ENCODE results near the gene SLC25A29. TPM values are rescaled to one million over a fixed set of nuclear protein-coding genes. Genes with fewer than 3 reads are reported as not detected.
"Not testable (repeated sequence)": the region's sequence is repeated elsewhere in the genome, so short reads cannot be mapped to it uniquely, and the experiment has no call there.

SLC25A29 gene
- total and polyA plus RNA-seq, 7 experiments from 2014 or later: 0.38 to 25.6 (median 9.7) TPM

DNA sequence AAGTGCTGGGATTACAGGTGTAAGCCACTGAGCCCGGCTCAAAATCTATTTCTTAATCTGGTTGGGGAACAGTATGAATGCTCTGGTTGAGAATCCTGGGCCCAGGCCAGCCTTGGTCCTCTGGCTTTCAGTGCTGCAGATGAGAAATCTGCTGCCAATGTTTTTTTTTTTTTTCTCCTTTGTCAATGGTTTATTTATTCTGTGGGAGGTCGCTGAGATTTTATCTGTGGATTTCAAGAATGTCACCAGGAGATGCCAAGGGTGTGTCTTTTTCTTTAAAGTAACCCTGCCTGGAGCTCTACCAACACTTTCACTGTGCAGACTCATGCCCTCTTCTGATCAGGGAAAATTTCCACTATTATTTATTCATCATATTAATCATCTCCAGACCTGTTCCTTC lies 3.6 kb downstream of the SLC25A29 start:
- Histone ChIP-seq H3K9me3 (ENCODE audit: control insufficient read depth in 2 of 3, low read length in 3 of 3) (no peaks in the 10 kb centered on the region), H3K4me1 (ENCODE audit: control insufficient read depth in 2 of 2, insufficient read depth in 2 of 2, low read length in 2 of 2) (peaks cover 4 to 7% of the 10 kb centered on the region in 2 donors), H3K27me3 (ENCODE audit: control insufficient read depth in 2 of 2, insufficient read depth in 2 of 2, low read length in 2 of 2) (no peaks in the 10 kb centered on the region), H3K36me3 (ENCODE audit: control insufficient read depth in 2 of 3, insufficient read depth in 3 of 3, low read length in 3 of 3) (no peaks in the 10 kb centered on the region), H3K27ac (ENCODE audit: low read depth, low read length) (no peak overlapping the region), H3K4me3 (ENCODE audit: low read length) (no peak overlapping the region)
- no peak overlapping the region for H3K4me3 Mint-ChIP-seq
- peaks cover 0 to 22% (median 0%) of the 10 kb centered on the region in 5 donors for H3K27me3 Mint-ChIP-seq
- ChIA-PET POLR2A (no interaction called here), CTCF (interaction anchor here (0.7 kb wide), 1 partner anchor 8 kb away, joined by 4 read pairs; no protein-coding TSS in a partner anchor)
- ATAC-seq: no peak
- no peaks in the 10 kb centered on the region for H3K9me3 Mint-ChIP-seq
- DNase-seq: no peak
- no peak overlapping the region for H3K27ac Mint-ChIP-seq
- no peaks in the 10 kb centered on the region for H3K36me3 Mint-ChIP-seq
- peaks cover 0 to 17% (median 10%) of the 10 kb centered on the region in 7 donors for H3K4me1 Mint-ChIP-seq
- intact Hi-C loops (cut with micrococcal nuclease): loop anchor here (10.0 kb wide), 3 partner anchors 242 to 818 kb away; partner anchors contain the start of genes CCNK (in 1 of the 2) and SETD3 (in 1 of the 2)

DNA sequence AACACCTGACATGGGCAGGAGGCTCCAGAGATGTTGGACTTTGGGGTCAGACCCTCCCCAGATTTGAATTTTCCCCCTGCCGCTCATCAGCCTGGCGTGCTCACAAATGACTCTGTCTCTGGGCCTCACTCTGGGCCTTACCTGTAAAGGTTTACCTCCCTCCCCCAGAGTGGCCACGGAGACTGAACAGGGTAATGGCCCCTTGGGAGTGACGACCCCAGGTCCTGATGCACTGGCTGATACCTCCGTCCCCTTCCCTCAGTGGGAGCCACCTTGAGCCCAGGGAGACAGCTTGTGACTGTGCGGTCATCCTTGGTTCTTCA lies 7.0 kb downstream of the SLC25A29 start:
- Mint-ChIP-seq H3K27me3 (peaks cover 0 to 4% (median 0%) of the 10 kb centered on the region in 5 donors), H3K4me3 (no peak overlapping the region), H3K36me3 (no peaks in the 10 kb centered on the region), H3K4me1 (peaks cover 0 to 8% (median 0%) of the 10 kb centered on the region in 7 donors), H3K9me3 (no peaks in the 10 kb centered on the region), H3K27ac (no peak overlapping the region)
- no peak overlapping the region for H3K4me3 ChIP-seq (ENCODE audit: low read length)
- no peaks in the 10 kb centered on the region for H3K9me3 ChIP-seq (ENCODE audit: control insufficient read depth in 2 of 3, low read length in 3 of 3)
- ChIA-PET POLR2A (no interaction called here), CTCF (no interaction called here)
- H3K36me3 ChIP-seq (ENCODE audit: control insufficient read depth in 2 of 3, insufficient read depth in 3 of 3, low read length in 3 of 3): no peaks in the 10 kb centered on the region
- H3K4me1 ChIP-seq (ENCODE audit: control insufficient read depth in 2 of 2, insufficient read depth in 2 of 2, low read length in 2 of 2): no peaks in the 10 kb centered on the region
- H3K27ac ChIP-seq (ENCODE audit: low read depth, low read length): no peak overlapping the region
- H3K27me3 ChIP-seq (ENCODE audit: control insufficient read depth in 2 of 2, insufficient read depth in 2 of 2, low read length in 2 of 2): no peaks in the 10 kb centered on the region
- DNase-seq (no peak), ATAC-seq (no peak)
- intact Hi-C loops (cut with micrococcal nuclease): no loop called here

DNA sequence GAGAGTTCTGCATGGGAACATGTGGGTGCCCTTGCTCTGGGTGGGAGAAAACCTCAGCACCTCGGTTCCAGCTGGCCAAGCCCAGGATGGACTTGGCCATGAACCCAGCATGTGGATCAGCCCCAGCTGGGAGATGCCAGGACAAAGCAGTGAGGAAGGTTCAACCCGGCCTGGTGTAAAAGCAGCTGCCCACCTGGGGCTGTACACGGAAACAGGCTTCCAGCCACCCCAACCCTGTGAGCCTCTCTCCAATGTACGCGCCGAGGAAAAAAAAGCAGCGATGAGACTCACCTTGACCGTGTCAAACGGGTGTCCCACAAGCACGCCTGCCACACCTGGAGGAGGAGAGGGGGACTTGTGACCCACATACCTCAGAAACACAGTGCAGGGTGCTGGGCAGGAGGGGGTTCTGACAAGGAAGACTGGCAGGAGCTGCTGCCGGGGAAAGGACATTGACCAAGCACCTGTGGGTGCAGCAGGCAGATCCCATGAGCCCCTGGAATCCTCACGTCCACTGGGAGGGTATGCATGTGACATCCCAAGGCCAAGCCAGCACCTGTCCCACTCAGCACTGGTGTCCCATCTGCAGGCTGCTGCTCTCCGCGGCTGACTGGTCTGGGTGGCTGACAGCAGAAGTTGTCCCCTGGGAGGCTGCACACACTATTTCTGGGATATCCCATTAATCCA lies 7.5 kb downstream of the SLC25A29 start:
- CTCF ChIA-PET: no interaction called here
- Histone ChIP-seq H3K27ac (ENCODE audit: low read depth, low read length) (no peak overlapping the region), H3K9me3 (ENCODE audit: control insufficient read depth in 2 of 3, low read length in 3 of 3) (no peaks in the 10 kb centered on the region), H3K4me1 (ENCODE audit: control insufficient read depth in 2 of 2, insufficient read depth in 2 of 2, low read length in 2 of 2) (no peaks in the 10 kb centered on the region), H3K36me3 (ENCODE audit: control insufficient read depth in 2 of 3, insufficient read depth in 3 of 3, low read length in 3 of 3) (no peaks in the 10 kb centered on the region), H3K27me3 (ENCODE audit: control insufficient read depth in 2 of 2, insufficient read depth in 2 of 2, low read length in 2 of 2) (no peaks in the 10 kb centered on the region), H3K4me3 (ENCODE audit: low read length) (no peak overlapping the region)
- Mint-ChIP-seq H3K27me3 (peaks cover 0 to 2% (median 0%) of the 10 kb centered on the region in 5 donors), H3K27ac (no peak overlapping the region), H3K36me3 (no peaks in the 10 kb centered on the region), H3K4me1 (peaks cover 0 to 8% (median 0%) of the 10 kb centered on the region in 7 donors), H3K4me3 (no peak overlapping the region), H3K9me3 (no peaks in the 10 kb centered on the region)
- intact Hi-C loops (cut with micrococcal nuclease): no loop called here
- DNase-seq (no peak), ATAC-seq (no peak)
- POLR2A ChIA-PET: no interaction called here

DNA sequence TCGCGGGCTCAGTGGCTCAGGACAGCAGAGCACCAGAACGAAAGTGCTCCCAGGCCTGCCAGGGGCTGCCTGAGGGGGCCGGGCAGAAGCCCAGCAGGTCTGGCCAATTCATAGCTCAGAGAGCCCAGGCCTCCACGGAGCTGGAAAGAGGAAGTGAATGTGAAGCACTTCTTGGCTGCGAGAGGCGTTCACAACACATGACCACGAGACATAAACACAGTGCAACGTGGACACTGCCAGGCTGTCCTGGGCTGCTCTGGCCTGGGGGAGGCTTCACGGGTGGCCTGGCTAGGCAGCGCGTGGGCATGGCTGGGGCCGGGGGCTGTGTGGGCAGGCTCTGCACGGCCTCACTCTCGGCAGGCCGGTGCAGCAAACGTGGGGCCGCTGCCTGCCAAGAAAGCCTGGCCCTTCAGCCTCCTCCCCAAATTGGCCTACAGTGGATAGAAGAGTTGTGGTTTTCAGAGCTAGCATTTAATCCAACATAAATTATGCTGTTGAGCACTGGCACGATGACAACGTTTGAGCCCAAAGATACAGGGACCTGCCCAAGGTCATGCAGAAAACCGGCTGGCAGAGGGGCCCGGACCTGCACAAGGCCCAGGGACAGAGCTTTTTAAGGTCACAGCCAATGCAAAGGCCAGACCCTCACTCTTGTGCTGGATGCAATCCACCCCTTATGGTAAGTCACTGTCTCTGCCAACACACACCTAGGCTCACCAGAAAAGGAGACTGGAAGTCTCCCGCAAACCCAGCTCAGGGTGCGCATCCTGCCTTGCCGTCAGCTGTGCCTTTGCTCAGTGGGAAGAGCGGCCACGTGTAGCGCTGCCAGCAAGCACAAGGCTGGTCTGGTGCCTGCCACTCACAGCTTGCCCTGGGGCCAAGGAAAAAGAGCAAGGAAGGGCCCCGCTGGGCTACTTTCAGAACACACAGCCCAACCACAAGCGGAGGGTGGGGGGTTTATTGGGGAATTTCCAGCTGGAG lies 8.6 kb downstream of the SLC25A29 start:
- Histone ChIP-seq H3K27ac (ENCODE audit: low read depth, low read length) (no peak overlapping the region), H3K4me1 (ENCODE audit: control insufficient read depth in 2 of 2, insufficient read depth in 2 of 2, low read length in 2 of 2) (no peaks in the 10 kb centered on the region), H3K9me3 (ENCODE audit: control insufficient read depth in 2 of 3, low read length in 3 of 3) (no peaks in the 10 kb centered on the region), H3K36me3 (ENCODE audit: control insufficient read depth in 2 of 3, insufficient read depth in 3 of 3, low read length in 3 of 3) (no peaks in the 10 kb centered on the region), H3K27me3 (ENCODE audit: control insufficient read depth in 2 of 2, insufficient read depth in 2 of 2, low read length in 2 of 2) (no peaks in the 10 kb centered on the region), H3K4me3 (ENCODE audit: low read length) (no peak overlapping the region)
- ATAC-seq (peak; percentile 88), DNase-seq (no peak)
- POLR2A ChIA-PET: no interaction called here
- intact Hi-C loops (cut with micrococcal nuclease): no loop called here
- no peak overlapping the region for H3K27ac Mint-ChIP-seq
- H3K36me3 Mint-ChIP-seq: no peaks in the 10 kb centered on the region
- CTCF ChIA-PET: no interaction called here
- H3K4me3 Mint-ChIP-seq: no peak overlapping the region
- peaks cover 0 to 2% (median 0%) of the 10 kb centered on the region in 5 donors for H3K27me3 Mint-ChIP-seq
- H3K9me3 Mint-ChIP-seq: no peaks in the 10 kb centered on the region
- peaks cover 0 to 8% (median 0%) of the 10 kb centered on the region in 7 donors for H3K4me1 Mint-ChIP-seq

DNA sequence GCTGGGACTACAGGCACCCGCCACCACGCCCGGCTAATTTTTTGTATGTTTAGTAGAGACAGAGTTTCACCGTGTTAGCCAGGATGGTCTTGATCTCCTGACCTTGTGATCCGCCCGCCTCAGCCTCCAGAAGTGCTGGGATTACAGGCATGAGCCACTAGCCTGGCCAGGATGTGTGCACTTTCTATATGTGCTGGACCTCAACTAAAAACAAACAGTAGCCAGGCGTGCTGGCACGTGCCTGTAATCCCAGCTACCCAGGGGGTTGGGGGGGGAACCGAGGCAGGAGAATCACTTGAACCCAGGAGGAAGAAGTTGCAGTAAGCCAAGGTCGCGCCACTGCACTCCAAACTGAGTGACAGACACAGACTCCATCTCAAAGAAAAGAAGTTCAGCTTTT lies 9.5 kb downstream of the SLC25A29 start:
- H3K27ac Mint-ChIP-seq; ATAC-seq; H3K36me3 Mint-ChIP-seq; H3K36me3 ChIP-seq (ENCODE audit: control insufficient read depth in 2 of 3, insufficient read depth in 3 of 3, low read length in 3 of 3); DNase-seq; H3K4me3 Mint-ChIP-seq; intact Hi-C loops (cut with micrococcal nuclease); H3K27ac ChIP-seq (ENCODE audit: low read depth, low read length); H3K4me1 Mint-ChIP-seq; H3K27me3 Mint-ChIP-seq; POLR2A ChIA-PET; H3K9me3 Mint-ChIP-seq; H3K27me3 ChIP-seq (ENCODE audit: control insufficient read depth in 2 of 2, insufficient read depth in 2 of 2, low read length in 2 of 2); H3K4me3 ChIP-seq (ENCODE audit: low read length); H3K4me1 ChIP-seq (ENCODE audit: control insufficient read depth in 2 of 2, insufficient read depth in 2 of 2, low read length in 2 of 2); H3K9me3 ChIP-seq (ENCODE audit: control insufficient read depth in 2 of 3, low read length in 3 of 3): not testable (repeated sequence)
- CTCF ChIA-PET: interaction anchor here (1.0 kb wide), 1 partner anchor 10 kb away, joined by 4 read pairs; no protein-coding TSS in a partner anchor

DNA sequence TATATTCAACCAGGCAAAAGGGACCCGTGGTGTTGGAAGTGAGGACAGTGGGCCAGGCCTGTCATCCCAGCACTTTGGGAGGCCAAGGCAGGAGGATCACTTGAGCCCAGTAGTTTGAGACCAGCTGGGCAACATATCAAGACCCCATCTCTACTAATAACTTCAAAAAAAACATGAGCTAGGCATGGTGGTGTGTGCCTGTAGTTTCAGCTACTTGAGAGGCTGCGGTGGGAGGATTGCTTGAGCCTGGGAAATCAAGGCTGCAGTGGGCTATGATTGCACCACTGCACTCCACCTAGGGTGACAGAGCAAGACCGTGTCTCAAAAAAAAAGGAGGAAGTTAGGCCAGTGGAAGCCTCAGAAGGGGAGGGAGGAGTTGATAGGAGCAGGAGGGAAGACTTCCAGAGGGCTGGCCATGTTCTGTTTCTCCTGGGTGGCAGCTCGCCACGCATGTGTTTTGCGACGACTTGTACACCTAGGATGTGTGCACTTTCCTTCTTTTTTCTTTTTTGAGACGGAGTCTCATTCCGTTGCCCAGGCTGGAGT lies 10.1 kb downstream of the SLC25A29 start:
- POLR2A ChIA-PET: no interaction called here
- Mint-ChIP-seq H3K4me1 (peaks cover 0 to 8% (median 0%) of the 10 kb centered on the region in 7 donors), H3K27ac (peak overlapping the region in 1 of 9 donors; percentile 36), H3K4me3 (no peak overlapping the region), H3K36me3 (no peaks in the 10 kb centered on the region), H3K9me3 (no peaks in the 10 kb centered on the region), H3K27me3 (no peaks in the 10 kb centered on the region)
- DNase-seq: no peak
- Histone ChIP-seq H3K4me1 (ENCODE audit: control insufficient read depth in 2 of 2, insufficient read depth in 2 of 2, low read length in 2 of 2) (no peaks in the 10 kb centered on the region), H3K36me3 (ENCODE audit: control insufficient read depth in 2 of 3, insufficient read depth in 3 of 3, low read length in 3 of 3) (no peaks in the 10 kb centered on the region), H3K27ac (ENCODE audit: low read depth, low read length) (no peak overlapping the region), H3K9me3 (ENCODE audit: control insufficient read depth in 2 of 3, low read length in 3 of 3) (no peaks in the 10 kb centered on the region), H3K4me3 (ENCODE audit: low read length) (no peak overlapping the region), H3K27me3 (ENCODE audit: control insufficient read depth in 2 of 2, insufficient read depth in 2 of 2, low read length in 2 of 2) (no peaks in the 10 kb centered on the region)
- CTCF ChIA-PET: interaction anchor here (1.0 kb wide), 1 partner anchor 10 kb away, joined by 4 read pairs; no protein-coding TSS in a partner anchor
- ATAC-seq: no peak
- intact Hi-C loops (cut with micrococcal nuclease): no loop called here

Measured in naive thymus-derived CD4-positive, alpha-beta T cell (primary cell).